Measurements from ENCODE around the gene PGM5.

Gene PGM5

GRCh38 chr9:68547417-68547816 is 191.0 kb downstream of the PGM5 start:
- H3K4me3 ChIP-seq = no peak overlapping the region
- peak overlapping the region; percentile 35 to 67 for H3K27ac ChIP-seq
- DNase-seq (ENCODE audit: low spot score) = no peak
- TF ChIP-seq CTCF (IDR thresholded peaks at IDR 0.05) = no peak

GRCh38 chr9:68548241-68548640 is 191.8 kb downstream of the PGM5 start:
- DNase-seq (ENCODE audit: low spot score) = no peak
- no peak for TF ChIP-seq CTCF (IDR thresholded peaks at IDR 0.05)
- peak overlapping the region in 1 of 2 donors; percentile 44 for H3K27ac ChIP-seq
- no peak overlapping the region for H3K4me3 ChIP-seq

DNA sequence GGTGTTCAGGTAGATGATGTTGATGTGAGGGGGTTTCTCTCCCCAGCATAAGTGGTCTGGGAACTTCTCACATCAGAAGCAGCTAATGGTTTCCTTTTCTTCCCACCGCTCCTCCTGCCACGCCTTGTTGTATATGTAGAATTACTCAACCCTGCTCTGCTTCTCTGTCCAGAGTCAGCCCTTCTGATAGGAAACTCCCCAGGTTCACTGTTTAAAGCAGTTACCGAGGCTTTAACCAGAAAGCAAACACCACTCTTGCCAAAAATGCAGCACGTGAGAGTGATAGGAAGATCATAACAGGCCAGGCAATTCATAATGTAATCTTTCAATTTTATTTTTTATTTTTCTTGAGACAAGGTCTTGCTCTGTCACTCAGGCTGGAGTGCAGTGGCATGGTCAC is 194.8 kb downstream of the PGM5 start:
- H3K27ac ChIP-seq = no peak overlapping the region
- no peak for DNase-seq (ENCODE audit: low spot score)
- no peak for TF ChIP-seq CTCF (IDR thresholded peaks at IDR 0.05)
- H3K4me3 ChIP-seq = no peak overlapping the region

GRCh38 chr9:68552700-68553476 is 196.5 kb downstream of the PGM5 start:
- Histone ChIP-seq H3K27ac (peak overlapping the region in 1 of 2 donors; percentile 45), H3K4me3 (no peak overlapping the region)
- no peak for TF ChIP-seq CTCF (IDR thresholded peaks at IDR 0.05)
- DNase-seq (ENCODE audit: low spot score) = no peak

DNA sequence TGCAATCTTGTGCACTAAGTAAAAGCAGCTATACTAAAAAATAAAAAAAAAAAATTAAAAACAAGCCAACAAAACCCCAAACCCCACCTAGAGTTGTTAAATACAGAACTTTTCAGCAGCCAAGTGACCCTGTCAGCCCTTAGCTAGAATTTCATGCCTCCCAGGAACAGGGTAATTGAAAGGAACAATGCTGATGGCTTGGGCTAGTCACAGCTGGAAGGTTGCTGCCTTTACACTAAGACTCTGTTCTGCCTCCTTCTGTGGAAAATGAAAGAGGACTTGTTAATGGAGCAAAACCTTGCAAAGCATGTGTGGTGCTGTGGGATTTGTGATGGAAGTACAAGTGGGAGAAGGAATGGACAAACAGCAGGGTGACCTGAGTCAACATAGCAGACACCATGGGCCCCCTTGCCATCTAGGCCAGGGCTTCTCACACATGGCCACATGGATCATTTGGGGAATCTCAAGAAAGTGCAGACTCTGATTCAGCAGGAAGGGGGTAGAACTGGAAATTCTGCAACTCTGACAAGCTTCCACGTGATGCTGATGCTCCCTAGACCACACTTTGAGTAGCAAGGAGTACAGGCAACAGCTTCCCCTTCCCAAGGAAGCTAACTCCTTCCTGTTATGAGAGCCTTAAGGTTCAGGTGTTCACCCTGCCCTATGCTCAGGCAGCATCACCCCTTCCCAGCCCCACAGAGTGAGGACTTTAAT is 199.2 kb downstream of the PGM5 start:
- no peak for DNase-seq (ENCODE audit: low spot score)
- H3K4me3 ChIP-seq = no peak overlapping the region
- H3K27ac ChIP-seq = no peak overlapping the region
- TF ChIP-seq CTCF (IDR thresholded peaks at IDR 0.05) = no peak

DNA sequence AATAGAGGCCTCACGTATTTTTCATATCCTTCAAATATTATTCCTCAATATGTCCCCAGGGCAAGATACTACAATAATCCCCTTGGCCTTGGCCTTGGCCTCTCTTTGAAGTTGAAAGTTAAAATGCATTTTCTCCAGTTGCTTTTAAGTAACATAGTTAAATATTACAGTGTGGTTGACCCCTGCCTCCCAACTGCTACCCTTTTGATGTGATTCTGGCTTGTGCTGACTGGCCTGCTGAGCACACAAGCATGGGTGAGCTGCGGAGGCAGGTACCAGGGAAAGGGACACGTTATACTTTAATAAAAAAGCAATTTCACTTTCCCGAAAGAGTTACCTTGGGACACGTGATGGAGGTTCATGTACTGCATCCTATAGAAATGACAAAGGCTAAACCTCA is 202.1 kb downstream of the PGM5 start:
- H3K27ac ChIP-seq = no peak overlapping the region
- no peak for TF ChIP-seq CTCF (IDR thresholded peaks at IDR 0.05)
- DNase-seq (ENCODE audit: low spot score) = no peak
- no peak overlapping the region for H3K4me3 ChIP-seq

All from coronary artery (tissue), 2 donors.